ENCODE results near the gene LYZL2. TPM values are rescaled to one million over a fixed set of nuclear protein-coding genes. Genes with fewer than 3 reads are reported as not detected.

The LYZL2 gene
- total RNA-seq, 1 experiment from 2014 or later: not detected

- no peak for DNase-seq (ENCODE audit: unreplicated experiment)
- CTCF ChIA-PET: interaction anchor here (0.6 to 1.8 kb wide), 3 partner anchors 19 to 29 kb away, joined by 3 to 5 read pairs (median 4); no protein-coding TSS in a partner anchor
- Mint-ChIP-seq H3K4me1 (ENCODE audit: insufficient read depth, unreplicated experiment) (peaks cover 9% of the 10 kb centered on the region), H3K36me3 (ENCODE audit: insufficient read depth, unreplicated experiment) (no peaks in the 10 kb centered on the region), H3K9me3 (ENCODE audit: unreplicated experiment) (no peaks in the 10 kb centered on the region), H3K27ac (ENCODE audit: low read depth, unreplicated experiment) (no peak overlapping the region), H3K4me3 (ENCODE audit: unreplicated experiment) (no peak overlapping the region), H3K27me3 (ENCODE audit: insufficient read depth, unreplicated experiment) (peaks cover 11% of the 10 kb centered on the region)
- POLR2A ChIA-PET: interaction anchor here (0.5 kb wide), 1 partner anchor 76 kb away, joined by 3 read pairs; no protein-coding TSS in a partner anchor
- intact Hi-C loops (cut with micrococcal nuclease): no loop called here
- TF ChIP-seq CTCF (IDR thresholded peaks at IDR 0.05; ENCODE audit: unreplicated experiment): no peak
- BruUV-seq (replicated peaks): no TSS peak
Observed at GRCh38 chr10:30562787-30563186, 66.8 kb downstream of the LYZL2 start.

Other genes starting within 250 kb of the LYZL2 start
- 1.5 and 2.2 TPM in 2 replicates for gene MAP3K8, start 195.6 kb downstream of the LYZL2 start, total RNA-seq (2022)

Measured in MCF 10A (cell line).